SK-N-MC (cell line): ENCODE results near the gene SGMS2.

Experiments used
- DNase-seq: peaks from one replicate; pipeline ENCODE4 v3.0.0-alpha.2; 2011; ENCODE audit warnings: low read depth, low spot score
- H3K27ac ChIP-seq: fragments of 200-600 bp; sonication (generic); 2 replicates; pipeline ENCODE4 v1.5.1; 2016; ENCODE audit warnings: mixed run types
- H3K36me3 ChIP-seq: fragments of 200-600 bp; sonication (generic); 2 replicates; pipeline ENCODE4 v1.6.1; 2017; ENCODE audit warnings: antibody characterized with exemption, low read length, mixed read lengths; ENCODE audit not compliant: insufficient read depth
- H3K4me3 ChIP-seq: fragments of 200-600 bp; sonication (generic); 2 replicates; pipeline ENCODE4 v1.5.1; 2016
- H3K9ac ChIP-seq: fragments of 200-600 bp; sonication (generic); 2 replicates; pipeline ENCODE4 v1.8.0; 2017; ENCODE audit warnings: mixed run types, mixed read lengths; ENCODE audit not compliant: insufficient read length
- H3K9me3 ChIP-seq: fragments of 200-600 bp; sonication (generic); 2 replicates; pipeline ENCODE4 v1.6.1; 2017; ENCODE audit warnings: low read depth, mild to moderate bottlenecking, antibody characterized with exemption, low read length, moderate library complexity, mixed read lengths
- EZH2 ChIP-seq: fragments of 200-600 bp; sonication (generic); IDR thresholded peaks from one replicate; pipeline ENCODE4 v1.6.1; 2017; ENCODE audit warnings: antibody characterized with exemption
- FOXP2 ChIP-seq: optimal IDR thresholded peaks from 2 replicates; pipeline ENCODE3; 2011; ENCODE audit warnings: mild to moderate bottlenecking, moderate library complexity; ENCODE audit not compliant: insufficient read depth; ENCODE audit errors: extremely low read length, control extremely low read depth
- POLR2AphosphoS5 ChIP-seq: IDR thresholded peaks from 2 replicates; pipeline ENCODE4 v1.6.1; 2012; ENCODE audit warnings: mild to moderate bottlenecking, low read depth, low read length, borderline replicate concordance

SGMS2 gene

GRCh38 chr4:107870236-107870635 is 45.5 kb downstream of the SGMS2 start:
- Histone ChIP-seq H3K27ac (no peak overlapping the region), H3K9ac (no peak overlapping the region), H3K9me3 (no peaks in the 10 kb centered on the region), H3K4me3 (no peak overlapping the region), H3K36me3 (no peaks in the 10 kb centered on the region)
- no peak for DNase-seq
- TF ChIP-seq POLR2AphosphoS5 (no peak), EZH2 (no peak), FOXP2 (no peak)

GRCh38 chr4:107870916-107871786 is 46.4 kb downstream of the SGMS2 start:
- H3K9me3 ChIP-seq, result no peaks in the 10 kb centered on the region
- TF ChIP-seq FOXP2 (no peak), EZH2 (no peak), POLR2AphosphoS5 (no peak)
- H3K9ac ChIP-seq, result no peak overlapping the region
- H3K27ac ChIP-seq, result no peak overlapping the region
- H3K36me3 ChIP-seq, result no peaks in the 10 kb centered on the region
- no peak overlapping the region for H3K4me3 ChIP-seq
- DNase-seq, result no peak

GRCh38 chr4:107874024-107874423 is 49.3 kb downstream of the SGMS2 start:
- Histone ChIP-seq H3K4me3 (no peak overlapping the region), H3K36me3 (no peaks in the 10 kb centered on the region), H3K9ac (no peak overlapping the region), H3K27ac (no peak overlapping the region), H3K9me3 (no peaks in the 10 kb centered on the region)
- no peak for DNase-seq
- TF ChIP-seq FOXP2 (no peak), POLR2AphosphoS5 (no peak), EZH2 (no peak)

GRCh38 chr4:107876099-107876498 is 51.4 kb downstream of the SGMS2 start:
- H3K9me3 ChIP-seq, result no peaks in the 10 kb centered on the region
- no peak overlapping the region for H3K9ac ChIP-seq
- H3K27ac ChIP-seq, result no peak overlapping the region
- no peak overlapping the region for H3K4me3 ChIP-seq
- H3K36me3 ChIP-seq, result no peaks in the 10 kb centered on the region
- TF ChIP-seq POLR2AphosphoS5 (no peak), FOXP2 (no peak), EZH2 (no peak)
- DNase-seq, result no peak

- Histone ChIP-seq H3K9me3 (no peaks in the 10 kb centered on the region), H3K27ac (no peak overlapping the region), H3K9ac (no peak overlapping the region), H3K4me3 (no peak overlapping the region), H3K36me3 (no peaks in the 10 kb centered on the region)
- no peak for DNase-seq
- TF ChIP-seq EZH2 (no peak), POLR2AphosphoS5 (no peak), FOXP2 (no peak)
Measured at GRCh38 chr4:107877361-107877760, 52.6 kb downstream of the SGMS2 start.

GRCh38 chr4:107885865-107886264 is 61.1 kb downstream of the SGMS2 start:
- Histone ChIP-seq H3K4me3 (no peak overlapping the region), H3K9ac (no peak overlapping the region), H3K36me3 (no peaks in the 10 kb centered on the region), H3K27ac (no peak overlapping the region), H3K9me3 (peaks cover 5% of the 10 kb centered on the region; the same call in 1 of the 2 replicates)
- TF ChIP-seq FOXP2, result no peak
- no peak for TF ChIP-seq EZH2
- no peak for TF ChIP-seq POLR2AphosphoS5
- DNase-seq, result no peak

- Histone ChIP-seq H3K9me3 (peaks cover 5% of the 10 kb centered on the region; the same call in 1 of the 2 replicates), H3K9ac (no peak overlapping the region), H3K4me3 (no peak overlapping the region), H3K36me3 (no peaks in the 10 kb centered on the region), H3K27ac (no peak overlapping the region)
- DNase-seq, result no peak
- TF ChIP-seq EZH2 (no peak), POLR2AphosphoS5 (no peak), FOXP2 (no peak)
Measured at GRCh38 chr4:107888237-107888636, 63.5 kb downstream of the SGMS2 start.

- DNase-seq, result no peak
- Histone ChIP-seq H3K27ac (no peak overlapping the region), H3K9ac (no peak overlapping the region), H3K9me3 (peaks cover 5% of the 10 kb centered on the region; the same call in 1 of the 2 replicates), H3K4me3 (no peak overlapping the region), H3K36me3 (no peaks in the 10 kb centered on the region)
- TF ChIP-seq EZH2, result no peak
- no peak for TF ChIP-seq POLR2AphosphoS5
- no peak for TF ChIP-seq FOXP2
Measured at GRCh38 chr4:107890779-107891178, 66.0 kb downstream of the SGMS2 start.

- H3K36me3 ChIP-seq, result no peaks in the 10 kb centered on the region
- no peak for TF ChIP-seq FOXP2
- TF ChIP-seq EZH2, result no peak
- H3K9ac ChIP-seq, result no peak overlapping the region
- H3K9me3 ChIP-seq, result peaks cover 5% of the 10 kb centered on the region; the same call in 1 of the 2 replicates
- H3K27ac ChIP-seq, result no peak overlapping the region
- H3K4me3 ChIP-seq, result no peak overlapping the region
- DNase-seq, result no peak
Measured at GRCh38 chr4:107891299-107891698, 66.6 kb downstream of the SGMS2 start.
